GM19328 (cell line): ENCODE data around the gene IGDCC3.

Experiments
- ATAC-seq: cut with Tn5 transposase; IDR thresholded peaks from one replicate; pipeline ENCODE4 v1.9.1; 2021; ENCODE audit warnings: mild to moderate bottlenecking, moderate library complexity; ENCODE audit not compliant: unreplicated experiment

IGDCC3 gene

GRCh38 chr15:65302061-65302460 is 75.7 kb downstream of the IGDCC3 start:
- ATAC-seq: no peak

- no peak for ATAC-seq
Measured at GRCh38 chr15:65300924-65301441, 76.8 kb downstream of the IGDCC3 start.

- no peak for ATAC-seq
Measured at GRCh38 chr15:65298731-65299130, 79.1 kb downstream of the IGDCC3 start.

DNA sequence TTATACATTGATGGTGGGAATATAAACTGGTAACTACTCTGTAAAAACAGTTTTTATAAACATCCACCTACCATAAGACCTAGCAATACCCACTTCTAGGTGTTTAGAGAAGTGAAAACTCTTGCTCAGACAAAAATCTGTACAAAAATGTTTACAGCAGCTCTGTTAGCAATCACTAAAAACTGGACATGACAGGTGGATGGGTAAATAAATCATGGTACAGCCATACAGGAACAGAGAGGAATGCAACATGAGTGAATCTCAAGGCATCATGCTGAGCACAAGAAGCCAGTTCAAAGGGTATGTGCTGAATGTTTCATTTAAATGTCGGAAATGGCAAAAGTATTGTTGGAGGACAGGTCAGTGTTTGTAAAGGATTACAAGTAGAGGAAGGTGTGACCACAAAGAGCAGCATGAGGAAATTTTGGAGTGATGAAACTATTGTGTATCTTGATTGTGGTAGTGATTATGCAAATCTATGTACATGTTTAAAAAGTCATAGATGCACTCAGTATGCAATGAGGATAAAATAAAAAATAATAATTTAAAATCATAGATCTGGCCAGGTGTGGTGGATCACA is 84.8 kb downstream of the IGDCC3 start:
- no peak for ATAC-seq

- no peak for ATAC-seq
Measured at GRCh38 chr15:65290228-65290627, 87.6 kb downstream of the IGDCC3 start.

GRCh38 chr15:65289261-65289854 is 88.4 kb downstream of the IGDCC3 start:
- ATAC-seq: no peak

DNA sequence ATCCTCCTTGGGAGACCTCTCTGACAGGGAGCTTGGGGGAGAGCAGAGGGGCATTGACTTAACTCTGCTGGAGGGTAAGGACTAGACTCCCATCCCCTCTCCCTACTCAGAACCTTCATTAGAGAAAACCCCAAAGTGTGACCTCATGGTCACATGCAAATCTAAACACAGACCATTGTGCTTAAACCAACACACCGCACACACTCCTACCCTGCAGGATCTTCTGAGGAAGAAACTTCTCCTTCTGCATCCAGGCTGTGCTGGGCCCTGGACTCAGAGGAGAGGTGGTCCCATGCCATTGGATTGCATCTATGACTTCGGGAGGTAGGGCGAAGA is 90.3 kb downstream of the IGDCC3 start:
- ATAC-seq: no peak

- ATAC-seq: peak; percentile 94
Measured at GRCh38 chr15:65286704-65287519, 90.9 kb downstream of the IGDCC3 start, which contains the start of gene PARP16. PARP16 (minus strand) TSS chr15:65286883; CDS start chr15:65286426, 457 bp downstream.

DNA sequence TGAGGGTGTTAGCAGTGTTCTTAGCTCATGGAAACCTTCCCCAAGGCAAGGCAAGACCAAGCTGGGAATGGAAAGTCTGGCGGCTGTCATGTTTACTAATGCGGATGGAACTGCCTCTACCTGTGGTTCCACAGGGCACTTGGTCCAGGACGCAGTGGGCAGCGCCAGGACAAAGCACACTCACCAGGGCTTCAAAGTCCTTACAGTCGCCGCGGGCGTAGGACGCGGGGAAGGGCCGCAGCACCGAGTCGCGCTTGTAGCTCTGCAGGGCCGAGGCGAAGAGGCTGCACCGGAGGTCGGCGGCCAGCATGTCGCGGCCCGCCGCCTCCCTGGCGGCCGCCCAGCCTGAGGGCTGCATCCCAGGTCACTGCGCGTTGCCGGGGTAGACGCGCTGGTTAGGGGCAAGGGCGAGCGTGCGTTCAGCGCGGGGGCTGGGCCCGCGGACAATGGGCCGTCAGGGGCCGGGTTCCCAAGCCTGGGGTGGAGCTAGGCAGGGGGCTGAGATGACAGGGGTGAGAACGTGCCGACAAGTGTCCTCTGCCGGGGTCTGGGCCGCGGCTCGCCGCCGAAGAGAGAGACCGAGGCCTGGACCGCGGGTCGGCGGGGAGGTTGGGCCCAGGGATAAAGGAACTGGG is 91.6 kb downstream of the IGDCC3 start:
- ATAC-seq: peak; percentile 21

GRCh38 chr15:65285291-65286068 is 92.3 kb downstream of the IGDCC3 start:
- ATAC-seq: no peak

DNA sequence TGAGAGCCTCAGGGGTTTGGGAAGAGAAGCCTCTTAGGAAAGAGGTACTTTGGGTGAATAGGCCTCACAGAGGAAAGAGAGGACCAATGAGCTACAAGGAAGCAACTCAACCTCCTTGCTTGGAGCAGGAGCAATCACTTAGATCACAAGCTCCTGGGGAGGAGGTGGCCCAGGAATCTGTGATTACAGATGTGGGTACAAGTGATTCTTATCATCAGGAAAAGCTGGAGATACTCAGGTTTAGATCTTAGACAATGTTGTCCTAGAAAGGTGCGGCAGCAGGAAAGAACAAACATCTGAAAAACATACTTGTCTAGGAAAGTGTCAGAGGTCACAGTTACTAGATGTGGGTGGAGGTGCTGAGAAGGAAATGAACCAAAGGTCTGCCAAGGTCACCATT is 99.3 kb downstream of the IGDCC3 start:
- no peak for ATAC-seq
